OCI-LY3 (cell line): ENCODE results near the gene PRRT1.

Source experiments
- H2AFZ ChIP-seq: fragments of 200-600, 300-600 bp; shearing (Covaris generic); 2 replicates; pipeline ENCODE4 v1.6.0; 2014; ENCODE audit warnings: antibody characterized with exemption, low read depth, low read length
- H3K27ac ChIP-seq: fragments of 200-600, 300-600 bp; sonication (generic); 2 replicates; pipeline ENCODE4 v1.5.1; 2014; ENCODE audit warnings: mild to moderate bottlenecking, low read length, moderate library complexity, mixed read lengths
- H3K27me3 ChIP-seq: fragments of 200-600, 300-600 bp; sonication (generic); 2 replicates; pipeline ENCODE4 v1.6.1; 2014; ENCODE audit warnings: low read depth, low read length, mixed read lengths
- H3K36me3 ChIP-seq: fragments of 200-600, 300-600 bp; sonication (generic); replicated peaks from 2 replicates; pipeline ENCODE3; 2014; ENCODE audit warnings: low read depth, low read length, mixed read lengths
- H3K4me1 ChIP-seq: fragments of 300-600, 200-600 bp; sonication (generic); 2 replicates; pipeline ENCODE4 v1.6.1; 2014; ENCODE audit warnings: low read length, mixed read lengths
- H3K4me2 ChIP-seq: fragments of 200-600, 300-600 bp; sonication (generic); 2 replicates; pipeline ENCODE4 v1.6.1; 2014; ENCODE audit warnings: low read length, mixed read lengths
- H3K4me3 ChIP-seq: fragments of 300-600, 200-600 bp; sonication (generic); 2 replicates; pipeline ENCODE4 v1.5.1; 2014; ENCODE audit warnings: antibody characterized with exemption, mild to moderate bottlenecking, low read length, moderate library complexity
- H3K79me2 ChIP-seq: fragments of 300-600, 200-600 bp; shearing (Covaris generic); 2 replicates; pipeline ENCODE4 v1.6.1; 2014; ENCODE audit warnings: mild to moderate bottlenecking, low read length, mixed read lengths
- H3K9ac ChIP-seq: fragments of 300-600, 200-600 bp; shearing (Covaris generic); 2 replicates; pipeline ENCODE4 v1.6.0; 2014; ENCODE audit warnings: mild to moderate bottlenecking, low read length, moderate library complexity
- H3K9me3 ChIP-seq: fragments of 200-600, 300-600 bp; shearing (Covaris generic); 2 replicates; pipeline ENCODE4 v1.6.1; 2014; ENCODE audit warnings: low read length, mixed read lengths; ENCODE audit not compliant: insufficient read depth
- H4K20me1 ChIP-seq: fragments of 200-600, 300-600 bp; sonication (generic); 2 replicates; pipeline ENCODE4 v1.6.1; 2016; ENCODE audit warnings: low read length, mixed read lengths; ENCODE audit not compliant: insufficient read depth
- CTCF ChIP-seq: fragments of 200-600, 300-600 bp; sonication (generic); IDR thresholded peaks from 2 replicates; pipeline ENCODE4 v1.5.1; 2014; ENCODE audit warnings: antibody characterized with exemption, low read length, low read depth
- EZH2phosphoT487 ChIP-seq: fragments of 200-600 bp; shearing (Covaris generic); IDR thresholded peaks from 2 replicates; pipeline ENCODE4 v1.6.1; 2018; ENCODE audit warnings: antibody characterized with exemption, mixed run types, low read depth

Gene PRRT1

DNA sequence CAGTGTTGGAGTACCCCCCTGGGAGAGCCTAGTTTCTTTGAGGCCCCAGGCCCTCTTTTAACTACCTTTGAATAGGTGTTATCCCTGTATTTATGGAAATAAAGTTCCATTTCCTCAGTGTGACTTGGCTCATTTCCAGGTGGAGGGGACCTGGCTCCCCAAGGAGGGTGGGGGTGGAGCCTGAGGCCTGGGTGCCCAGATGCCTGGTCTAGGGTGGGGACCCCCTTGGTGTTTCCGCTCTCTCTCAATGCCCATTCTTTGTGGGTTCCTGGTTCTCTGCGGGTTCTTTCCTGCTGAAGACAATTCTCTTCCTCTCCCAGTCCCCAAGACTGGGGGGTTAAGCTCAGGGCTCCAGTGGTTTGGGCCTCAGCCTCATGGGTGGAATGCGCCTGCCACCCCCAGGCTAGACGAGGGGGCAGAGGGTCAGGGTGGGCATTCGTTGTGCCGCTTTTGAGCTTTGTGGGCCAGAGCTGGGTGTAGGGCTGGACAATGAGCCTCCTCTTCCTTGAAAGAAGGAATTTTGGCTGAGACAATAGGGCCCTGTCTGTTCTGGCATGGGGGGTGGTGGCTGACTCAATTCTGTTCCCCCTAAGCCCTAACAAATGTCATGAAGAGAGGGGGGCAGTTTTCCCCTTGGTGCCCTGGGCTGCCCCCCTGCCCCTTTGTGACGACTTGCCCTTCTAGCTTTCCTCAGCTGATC, 12.0 kb upstream of the PRRT1 start:
- Histone ChIP-seq H4K20me1 (no peaks in the 10 kb centered on the region), H3K27ac (no peak overlapping the region), H3K9me3 (no peaks in the 10 kb centered on the region), H2AFZ (no peak overlapping the region), H3K27me3 (no peaks in the 10 kb centered on the region), H3K4me3 (no peak overlapping the region), H3K4me1 (peaks cover 6% of the 10 kb centered on the region), H3K79me2 (no peaks in the 10 kb centered on the region), H3K36me3 (no peaks in the 10 kb centered on the region), H3K4me2 (no peak overlapping the region), H3K9ac (no peak overlapping the region)
- no peak for TF ChIP-seq CTCF
- no peak for TF ChIP-seq EZH2phosphoT487

DNA sequence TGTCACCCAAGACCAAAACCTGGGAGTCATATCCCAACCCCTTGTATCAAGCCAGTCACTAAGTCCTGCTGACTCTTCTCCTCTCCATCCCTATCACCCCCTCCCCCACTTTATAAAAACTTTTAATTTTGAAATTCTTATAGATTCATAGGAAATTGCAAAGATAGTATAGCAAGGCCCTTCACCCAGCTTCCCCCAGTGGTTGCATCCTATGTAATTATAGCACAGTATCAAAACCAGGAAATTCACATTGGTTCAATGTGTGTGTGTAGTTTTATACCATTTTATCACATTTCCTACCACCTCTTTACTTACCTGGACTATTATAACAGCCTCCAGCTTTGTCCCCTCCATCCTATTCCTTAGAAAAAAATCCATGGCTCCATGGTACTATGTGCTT, 6.3 kb upstream of the PRRT1 start:
- H3K36me3 ChIP-seq = no peaks in the 10 kb centered on the region
- H3K4me2 ChIP-seq = no peak overlapping the region
- no peaks in the 10 kb centered on the region for H3K79me2 ChIP-seq
- H3K4me1 ChIP-seq = peaks cover 7% of the 10 kb centered on the region
- no peak overlapping the region for H3K4me3 ChIP-seq
- H4K20me1 ChIP-seq = no peaks in the 10 kb centered on the region
- no peaks in the 10 kb centered on the region for H3K27me3 ChIP-seq
- H3K27ac ChIP-seq = no peak overlapping the region
- no peak for TF ChIP-seq EZH2phosphoT487
- no peak for TF ChIP-seq CTCF
- no peaks in the 10 kb centered on the region for H3K9me3 ChIP-seq
- no peak overlapping the region for H3K9ac ChIP-seq
- no peak overlapping the region for H2AFZ ChIP-seq

- no peaks in the 10 kb centered on the region for H4K20me1 ChIP-seq
- H3K4me1 ChIP-seq = peaks cover 8% of the 10 kb centered on the region
- H3K9ac ChIP-seq = no peak overlapping the region
- H3K79me2 ChIP-seq = no peaks in the 10 kb centered on the region
- H3K27ac ChIP-seq = no peak overlapping the region
- no peaks in the 10 kb centered on the region for H3K9me3 ChIP-seq
- no peak overlapping the region for H3K4me3 ChIP-seq
- H2AFZ ChIP-seq = no peak overlapping the region
- TF ChIP-seq CTCF (no peak), EZH2phosphoT487 (no peak)
- H3K27me3 ChIP-seq = no peaks in the 10 kb centered on the region
- H3K4me2 ChIP-seq = no peak overlapping the region
- no peaks in the 10 kb centered on the region for H3K36me3 ChIP-seq
Observed at GRCh38 chr6:32156891-32157290, 5.2 kb upstream of the PRRT1 start.

DNA sequence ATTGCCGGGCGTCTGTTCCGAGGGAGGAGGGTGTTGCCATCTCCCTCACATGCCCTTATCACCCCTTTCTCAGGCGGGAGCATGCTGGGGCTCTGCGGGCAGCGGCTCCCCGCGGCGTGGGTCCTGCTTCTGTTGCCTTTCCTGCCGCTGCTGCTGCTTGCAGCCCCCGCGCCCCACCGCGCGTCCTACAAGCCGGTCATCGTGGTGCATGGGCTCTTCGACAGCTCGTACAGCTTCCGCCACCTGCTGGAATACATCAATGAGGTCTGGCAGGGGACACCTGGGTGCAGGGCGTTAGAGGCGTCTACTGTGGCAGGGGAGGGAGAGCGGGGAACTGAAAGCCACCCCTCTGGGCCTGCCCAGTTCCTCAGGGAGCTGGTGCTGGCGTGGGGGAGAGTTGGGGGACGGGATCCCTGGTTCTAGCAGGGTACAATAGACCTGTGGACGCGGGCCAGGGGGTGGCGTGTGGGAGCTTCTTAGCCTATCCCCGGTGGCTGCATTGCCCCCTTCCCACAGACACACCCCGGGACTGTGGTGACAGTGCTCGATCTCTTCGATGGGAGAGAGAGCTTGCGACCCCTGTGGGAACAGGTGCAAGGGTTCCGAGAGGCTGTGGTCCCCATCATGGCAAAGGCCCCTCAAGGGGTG, 2.9 kb upstream of the PRRT1 start:
- Histone ChIP-seq H2AFZ (peak overlapping the region; percentile 97; the same call in 1 of the 2 replicates), H3K27ac (no peak overlapping the region), H3K27me3 (no peaks in the 10 kb centered on the region), H3K4me3 (peak overlapping the region; percentile 96), H3K4me2 (peak overlapping the region; percentile 84), H4K20me1 (no peaks in the 10 kb centered on the region), H3K36me3 (no peaks in the 10 kb centered on the region), H3K79me2 (no peaks in the 10 kb centered on the region), H3K4me1 (peaks cover 8% of the 10 kb centered on the region), H3K9me3 (no peaks in the 10 kb centered on the region), H3K9ac (peak overlapping the region; percentile 75)
- TF ChIP-seq CTCF (peak; percentile 57), EZH2phosphoT487 (no peak)
